AG09319 (cell line): ENCODE data around the gene MIF.
"Not testable (repeated sequence)": the region's sequence is repeated elsewhere in the genome, so short reads cannot be mapped to it uniquely, and the experiment has no call there.

ENCODE experiments used
- DNase-seq: peaks from one replicate; pipeline ENCODE4 v3.0.0-alpha.2; 2010; ENCODE audit warnings: low read depth; ENCODE audit errors: extremely low read depth
- CTCF ChIP-seq: IDR thresholded peaks from 2 replicates; pipeline ENCODE4 v1.5.1; 2011; ENCODE audit warnings: low read depth, mild to moderate bottlenecking, inconsistent platforms, low read length, moderate library complexity

Gene MIF

GRCh38 chr22:23862103-23862502, 32.1 kb upstream of the MIF start:
- no peak for DNase-seq
- peak; percentile 59 for TF ChIP-seq CTCF

GRCh38 chr22:23864499-23865154, 29.6 kb upstream of the MIF start:
- DNase-seq: not testable (repeated sequence)

- DNase-seq: no peak
Measured at GRCh38 chr22:23868580-23868979, 25.6 kb upstream of the MIF start.

GRCh38 chr22:23874871-23875270, 19.3 kb upstream of the MIF start:
- no peak for DNase-seq
- TF ChIP-seq CTCF: no peak

More at GRCh38 chr22:23868580-23868979, 25.6 kb upstream of the MIF start:
- TF ChIP-seq CTCF: no peak

- no peak for TF ChIP-seq CTCF
- no peak for DNase-seq
Measured at GRCh38 chr22:23875801-23876200, 18.4 kb upstream of the MIF start.

GRCh38 chr22:23877566-23877965, 16.6 kb upstream of the MIF start:
- DNase-seq: no peak

GRCh38 chr22:23878219-23878618, 16.0 kb upstream of the MIF start:
- no peak for DNase-seq
- no peak for TF ChIP-seq CTCF

More at GRCh38 chr22:23877566-23877965, 16.6 kb upstream of the MIF start:
- no peak for TF ChIP-seq CTCF

GRCh38 chr22:23882370-23882769, 11.8 kb upstream of the MIF start:
- no peak for DNase-seq
- no peak for TF ChIP-seq CTCF
